ENCODE data around the gene CARD11. TPM values are rescaled to one million over a fixed set of nuclear protein-coding genes. Genes with fewer than 3 reads are reported as not detected.
A peak's percentile ranks its signal among the peaks of the same experiment; 100 is the strongest.

Gene CARD11
- polyA plus RNA-seq, 1 of the 3 experiments (the other 2 are of a cell fraction), result not detected

DNA sequence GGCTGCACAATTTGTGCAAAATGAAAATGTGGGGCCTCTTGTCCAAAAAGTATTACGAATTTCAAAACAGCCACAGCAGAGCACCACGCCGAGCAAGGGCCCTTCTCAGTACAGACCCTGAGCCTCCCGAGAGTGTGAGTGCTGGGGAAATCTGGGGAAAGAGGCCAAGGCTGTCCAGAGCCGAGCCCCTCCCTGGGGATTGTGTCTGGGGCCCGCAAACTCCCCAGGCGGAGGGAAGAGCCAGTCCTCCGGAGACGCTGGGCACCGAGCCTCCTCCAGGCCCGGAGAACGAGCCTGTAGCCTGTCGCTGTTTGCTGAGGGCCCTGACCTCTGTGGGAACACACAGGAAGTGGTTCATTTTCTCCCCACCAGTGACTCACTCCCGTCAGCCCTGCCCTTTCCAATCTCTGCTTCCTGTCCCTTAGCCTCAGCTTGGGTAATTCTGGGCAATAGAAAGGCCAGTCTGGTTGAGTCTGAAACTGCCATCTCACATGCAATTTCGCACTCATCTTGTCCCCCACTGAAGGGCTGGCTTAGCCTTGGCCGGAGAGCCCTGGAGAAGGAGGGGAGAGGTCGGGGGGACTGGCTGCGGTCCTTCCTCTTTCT is 180.1 kb downstream of the CARD11 start (continued):
- TF ChIP-seq, protein P1, sequence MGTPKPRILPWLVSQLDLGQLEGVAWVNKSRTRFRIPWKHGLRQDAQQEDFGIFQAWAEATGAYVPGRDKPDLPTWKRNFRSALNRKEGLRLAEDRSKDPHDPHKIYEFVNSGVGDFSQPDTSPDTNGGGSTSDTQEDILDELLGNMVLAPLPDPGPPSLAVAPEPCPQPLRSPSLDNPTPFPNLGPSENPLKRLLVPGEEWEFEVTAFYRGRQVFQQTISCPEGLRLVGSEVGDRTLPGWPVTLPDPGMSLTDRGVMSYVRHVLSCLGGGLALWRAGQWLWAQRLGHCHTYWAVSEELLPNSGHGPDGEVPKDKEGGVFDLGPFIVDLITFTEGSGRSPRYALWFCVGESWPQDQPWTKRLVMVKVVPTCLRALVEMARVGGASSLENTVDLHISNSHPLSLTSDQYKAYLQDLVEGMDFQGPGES (IDR thresholded peaks at IDR 0.05; ENCODE audit: low read depth, low read length), result no peak
- TF ChIP-seq TEAD4 (IDR thresholded peaks at IDR 0.05; ENCODE audit: borderline replicate concordance, insufficient read depth), result no peak
- TF ChIP-seq MAX (IDR thresholded peaks at IDR 0.05; ENCODE audit: low read depth), result peak; percentile 79
- no peak for TF ChIP-seq MXI1 (IDR thresholded peaks at IDR 0.05; ENCODE audit: low read depth, low read length)
- no peak for TF ChIP-seq GATA2 (CRISPR knock-in tag; IDR thresholded peaks at IDR 0.05)
- TF ChIP-seq NFIC (IDR thresholded peaks at IDR 0.05; ENCODE audit: borderline replicate concordance), result no peak
- peak; percentile 87 for TF ChIP-seq GABPA (IDR thresholded peaks at IDR 0.05; ENCODE audit: low read depth)
- TF ChIP-seq USF2 (IDR thresholded peaks at IDR 0.05; ENCODE audit: borderline replicate concordance, low read depth, low read length), result no peak
- no peak for TF ChIP-seq SIN3A (IDR thresholded peaks at IDR 0.05; ENCODE audit: borderline replicate concordance, low read depth, low read length)

DNA sequence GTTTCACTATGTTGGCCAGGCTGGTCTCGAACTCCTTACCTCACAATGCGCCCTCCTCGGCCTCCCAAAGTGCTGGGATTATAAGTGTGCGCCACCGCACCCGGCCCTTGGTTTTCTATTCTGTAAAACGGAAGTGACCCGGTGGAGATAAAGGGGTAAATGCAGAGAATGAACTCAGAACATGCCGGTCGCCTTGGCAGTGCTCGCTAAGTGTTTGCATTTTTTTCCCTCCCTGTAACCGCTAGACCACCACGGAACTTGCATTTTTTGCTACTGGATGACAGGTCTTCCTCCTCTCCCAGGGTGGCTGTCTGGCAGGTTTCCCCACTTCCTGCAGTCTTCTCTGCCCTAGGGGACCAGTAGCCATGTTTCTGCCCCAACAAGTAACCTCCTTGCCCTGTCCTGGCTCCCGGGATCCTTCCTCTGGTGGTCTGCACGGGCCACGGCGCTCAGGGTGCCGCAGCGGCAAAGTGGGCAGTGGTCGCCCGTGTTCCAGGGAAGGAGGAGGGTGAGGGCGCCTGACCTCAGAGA is 180.8 kb downstream of the CARD11 start:
- peak overlapping the region; percentile 98 for H2AFZ ChIP-seq (ENCODE audit: low read depth)
- H3K9ac ChIP-seq, result peak overlapping the region; percentile 54; the same call in 1 of the 2 replicates
- H3F3A ChIP-seq (replicated peaks; ENCODE audit: insufficient read depth), result peaks cover 4% of the 10 kb centered on the region
- ChIA-PET POLR2A (no interaction called here), CTCF (interaction anchor here (1.3 kb wide), 1 partner anchor 25 kb away, joined by 3 read pairs; no protein-coding TSS in a partner anchor)
- no peaks in the 10 kb centered on the region for H4K20me1 ChIP-seq (ENCODE audit: insufficient read depth)
- no peak overlapping the region for H3K4me3 ChIP-seq (ENCODE audit: low read depth in 2 of 2, low read length in 1 of 2)
- DNase-seq, result no peak
- WGBS (ENCODE audit: low lambda C conversion rate), result 93% methylated on average over 22 of the region's 22 CpGs
- peak overlapping the region; percentile 60; the same call in 1 of the 2 replicates for H3K4me2 ChIP-seq
- H3K9me2 ChIP-seq, result no peaks in the 10 kb centered on the region
- peaks cover 3 to 13% of the 10 kb centered on the region in 2 experiments; a peak in 3 of 4 replicates for H3K4me1 ChIP-seq (ENCODE audit: control insufficient read depth in 1 of 2, insufficient read depth in 2 of 2, low read depth in 1 of 2, low read length in 1 of 2)
- no peaks in the 10 kb centered on the region for H3K27me3 ChIP-seq (ENCODE audit: insufficient read depth)
- peak overlapping the region in 1 of 2 experiments; percentile 82; a peak in 2 of 4 replicates for H3K27ac ChIP-seq (ENCODE audit: low read depth in 2 of 2, low read length in 1 of 2)
- H3K79me2 ChIP-seq (ENCODE audit: insufficient read depth), result no peaks in the 10 kb centered on the region
- no peaks in the 10 kb centered on the region for H3K36me3 ChIP-seq (replicated peaks in 1 of 2; ENCODE audit: control insufficient read depth in 1 of 2, insufficient read depth in 2 of 2, low read length in 1 of 2)
- H3K9me3 ChIP-seq, result no peaks in the 10 kb centered on the region
- TF ChIP-seq YY1 (IDR thresholded peaks at IDR 0.05; ENCODE audit: low read depth), result no peak
- TF ChIP-seq FOSL2 (IDR thresholded peaks at IDR 0.05; ENCODE audit: borderline replicate concordance, low read depth), result no peak
- TF ChIP-seq TCF12 (IDR thresholded peaks at IDR 0.05), result no peak
- TF ChIP-seq ELF1 (IDR thresholded peaks at IDR 0.05), result no peak
- TF ChIP-seq CHD2 (IDR thresholded peaks at IDR 0.05; ENCODE audit: low read length, partially characterized antibody), result no peak
- no peak for TF ChIP-seq FOXM1 (IDR thresholded peaks at IDR 0.05; ENCODE audit: low read depth)
- no peak for TF ChIP-seq MAX (IDR thresholded peaks at IDR 0.05; ENCODE audit: low read depth)
- TF ChIP-seq CTCF (IDR thresholded peaks at IDR 0.05), result no peak
- no peak for TF ChIP-seq MEF2A (IDR thresholded peaks at IDR 0.05; ENCODE audit: borderline replicate concordance, low read depth)
- TF ChIP-seq TEAD4 (IDR thresholded peaks at IDR 0.05; ENCODE audit: borderline replicate concordance, insufficient read depth), result no peak
- no peak for TF ChIP-seq TAF1 (IDR thresholded peaks at IDR 0.05; ENCODE audit: borderline replicate concordance, low read depth, low read length)
- TF ChIP-seq GABPA (IDR thresholded peaks at IDR 0.05; ENCODE audit: low read depth), result no peak
- no peak for TF ChIP-seq RXRA (IDR thresholded peaks at IDR 0.05; ENCODE audit: borderline replicate concordance, low read depth)
- TF ChIP-seq, protein P2, sequence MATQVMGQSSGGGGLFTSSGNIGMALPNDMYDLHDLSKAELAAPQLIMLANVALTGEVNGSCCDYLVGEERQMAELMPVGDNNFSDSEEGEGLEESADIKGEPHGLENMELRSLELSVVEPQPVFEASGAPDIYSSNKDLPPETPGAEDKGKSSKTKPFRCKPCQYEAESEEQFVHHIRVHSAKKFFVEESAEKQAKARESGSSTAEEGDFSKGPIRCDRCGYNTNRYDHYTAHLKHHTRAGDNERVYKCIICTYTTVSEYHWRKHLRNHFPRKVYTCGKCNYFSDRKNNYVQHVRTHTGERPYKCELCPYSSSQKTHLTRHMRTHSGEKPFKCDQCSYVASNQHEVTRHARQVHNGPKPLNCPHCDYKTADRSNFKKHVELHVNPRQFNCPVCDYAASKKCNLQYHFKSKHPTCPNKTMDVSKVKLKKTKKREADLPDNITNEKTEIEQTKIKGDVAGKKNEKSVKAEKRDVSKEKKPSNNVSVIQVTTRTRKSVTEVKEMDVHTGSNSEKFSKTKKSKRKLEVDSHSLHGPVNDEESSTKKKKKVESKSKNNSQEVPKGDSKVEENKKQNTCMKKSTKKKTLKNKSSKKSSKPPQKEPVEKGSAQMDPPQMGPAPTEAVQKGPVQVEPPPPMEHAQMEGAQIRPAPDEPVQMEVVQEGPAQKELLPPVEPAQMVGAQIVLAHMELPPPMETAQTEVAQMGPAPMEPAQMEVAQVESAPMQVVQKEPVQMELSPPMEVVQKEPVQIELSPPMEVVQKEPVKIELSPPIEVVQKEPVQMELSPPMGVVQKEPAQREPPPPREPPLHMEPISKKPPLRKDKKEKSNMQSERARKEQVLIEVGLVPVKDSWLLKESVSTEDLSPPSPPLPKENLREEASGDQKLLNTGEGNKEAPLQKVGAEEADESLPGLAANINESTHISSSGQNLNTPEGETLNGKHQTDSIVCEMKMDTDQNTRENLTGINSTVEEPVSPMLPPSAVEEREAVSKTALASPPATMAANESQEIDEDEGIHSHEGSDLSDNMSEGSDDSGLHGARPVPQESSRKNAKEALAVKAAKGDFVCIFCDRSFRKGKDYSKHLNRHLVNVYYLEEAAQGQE (IDR thresholded peaks at IDR 0.05; ENCODE audit: low read depth, low read length), result no peak
- TF ChIP-seq SMC3 (IDR thresholded peaks at IDR 0.05; ENCODE audit: low read depth, low read length), result no peak
- TF ChIP-seq, protein P1 (IDR thresholded peaks at IDR 0.05; ENCODE audit: low read depth, low read length), result no peak

All from SK-N-SH (cell line).